Activated CD4-positive, alpha-beta memory T cell treated with anti-CD3 and anti-CD28 coated beads, Interleukin-2, amount 10 ng/mL, durations not matched to agents 7 days and 5 days (primary cell): ENCODE results near the gene UBXN2A. TPM values are rescaled to one million over a fixed set of nuclear protein-coding genes. Genes with fewer than 3 reads are reported as not detected.

ENCODE experiments used
- total RNA-seq, 2 experiments: library from RNA; stranded (reverse); gene quantifications; one replicate each; pipeline ENCODE4 v1.2.3, GENCODE V29; 2021

Gene UBXN2A
- total RNA-seq, 2 experiments from 2014 or later: 11.5 to 12.3 TPM

Other genes starting within 250 kb of the UBXN2A start
- 10 to 100 TPM; 17.6 to 19.5 TPM for gene ATAD2B, start 13.3 kb upstream of the UBXN2A start, total RNA-seq
- under 1 TPM in 1 of 2 experiments, not detected in 1; 0.20 TPM for gene MFSD2B, start 69.6 kb downstream of the UBXN2A start, total RNA-seq
- 10 to 100 TPM; 18.5 to 19.1 TPM for gene WDCP, start 106.9 kb downstream of the UBXN2A start, total RNA-seq
- gene FKBP1B, start 109.3 kb downstream of the UBXN2A start, total RNA-seq: 1 to 10 TPM; 4.8 to 5.5 TPM
- 10 to 100 TPM; 87.4 to 88.2 TPM for gene SF3B6, start 135.9 kb downstream of the UBXN2A start, total RNA-seq
- gene TP53I3, start 144.4 kb downstream of the UBXN2A start, total RNA-seq: 1 to 10 TPM; 2.7 to 2.9 TPM
- gene PFN4, start 182.9 kb downstream of the UBXN2A start, total RNA-seq: not detected
- gene FAM228B, start 183.0 kb downstream of the UBXN2A start, total RNA-seq: 1 to 10 TPM; 7.2 to 8.4 TPM
- under 1 TPM in 1 of 2 experiments, not detected in 1; 0.23 TPM for gene FAM228A, start 234.6 kb downstream of the UBXN2A start, total RNA-seq